GM19023 (cell line): ENCODE measurements around the gene EDEM1.
"Not testable (repeated sequence)": the region's sequence is repeated elsewhere in the genome, so short reads cannot be mapped to it uniquely, and the experiment has no call there.

Source experiments
- ATAC-seq: cut with Tn5 transposase; IDR thresholded peaks from one replicate; pipeline ENCODE4 v1.9.1; 2021; ENCODE audit warnings: mild to moderate bottlenecking, moderate library complexity; ENCODE audit not compliant: unreplicated experiment

The EDEM1 gene

GRCh38 chr3:5227812-5228211 lies 40.3 kb downstream of the EDEM1 start:
- no peak for ATAC-seq

- no peak for ATAC-seq
Observed at GRCh38 chr3:5229414-5229813, 41.9 kb downstream of the EDEM1 start.

GRCh38 chr3:5231074-5231473 lies 43.6 kb downstream of the EDEM1 start:
- ATAC-seq, result no peak

- ATAC-seq, result no peak
Observed at GRCh38 chr3:5231487-5231886, 44.0 kb downstream of the EDEM1 start.

- no peak for ATAC-seq
Observed at GRCh38 chr3:5232570-5232969, 45.1 kb downstream of the EDEM1 start.

GRCh38 chr3:5233026-5233425 lies 45.5 kb downstream of the EDEM1 start:
- ATAC-seq, result no peak

- ATAC-seq, result no peak
Observed at GRCh38 chr3:5235655-5236054, 48.1 kb downstream of the EDEM1 start.

GRCh38 chr3:5238545-5238944 lies 51.0 kb downstream of the EDEM1 start:
- ATAC-seq, result no peak

- ATAC-seq, result no peak
Observed at GRCh38 chr3:5239602-5240001, 52.1 kb downstream of the EDEM1 start.

GRCh38 chr3:5240740-5241139 lies 53.2 kb downstream of the EDEM1 start:
- no peak for ATAC-seq

- ATAC-seq, result not testable (repeated sequence)
Observed at GRCh38 chr3:5242785-5243184, 55.3 kb downstream of the EDEM1 start.

- ATAC-seq, result no peak
Observed at GRCh38 chr3:5245927-5246326, 58.4 kb downstream of the EDEM1 start.

GRCh38 chr3:5248822-5249221 lies 61.3 kb downstream of the EDEM1 start:
- ATAC-seq, result no peak

GRCh38 chr3:5250467-5251195 lies 63.1 kb downstream of the EDEM1 start:
- no peak for ATAC-seq

GRCh38 chr3:5251196-5251583 lies 63.7 kb downstream of the EDEM1 start:
- ATAC-seq, result no peak

- ATAC-seq, result no peak
Observed at GRCh38 chr3:5252131-5252530, 64.6 kb downstream of the EDEM1 start.

GRCh38 chr3:5254281-5255048 lies 67.0 kb downstream of the EDEM1 start:
- no peak for ATAC-seq

- no peak for ATAC-seq
Observed at GRCh38 chr3:5255404-5256344, 68.2 kb downstream of the EDEM1 start.

GRCh38 chr3:5258526-5258925 lies 71.0 kb downstream of the EDEM1 start:
- no peak for ATAC-seq

GRCh38 chr3:5260992-5261501 lies 73.5 kb downstream of the EDEM1 start:
- no peak for ATAC-seq

- ATAC-seq, result no peak
Observed at GRCh38 chr3:5262507-5262906, 75.0 kb downstream of the EDEM1 start.
